Thyroid gland (tissue), 4 donors: ENCODE measurements around the gene DNAH3.
"Not testable (repeated sequence)": the region's sequence is repeated elsewhere in the genome, so short reads cannot be mapped to it uniquely, and the experiment has no call there.

Source experiments
- CTCF ChIP-seq, 6 experiments: fragments of 200-600 bp in 3 of 6; fragments of 450-650 bp in 3 of 6; sonication (generic) in 3 of 6; IDR thresholded peaks; one replicate each; pipeline ENCODE4 v1.5.1; 2016 to 2019; ENCODE audit warnings: antibody characterized with exemption in 6 of 6, mild to moderate bottlenecking in 2 of 6, inconsistent platforms in 1 of 6, moderate library complexity in 1 of 6
- POLR2A ChIP-seq, 2 donors: fragments of 450-650 bp; IDR thresholded peaks; one replicate each; pipeline ENCODE4 v1.6.1; 2017; ENCODE audit warnings: antibody characterized with exemption in 2 of 2, mild to moderate bottlenecking in 2 of 2, moderate library complexity in 1 of 2

DNA sequence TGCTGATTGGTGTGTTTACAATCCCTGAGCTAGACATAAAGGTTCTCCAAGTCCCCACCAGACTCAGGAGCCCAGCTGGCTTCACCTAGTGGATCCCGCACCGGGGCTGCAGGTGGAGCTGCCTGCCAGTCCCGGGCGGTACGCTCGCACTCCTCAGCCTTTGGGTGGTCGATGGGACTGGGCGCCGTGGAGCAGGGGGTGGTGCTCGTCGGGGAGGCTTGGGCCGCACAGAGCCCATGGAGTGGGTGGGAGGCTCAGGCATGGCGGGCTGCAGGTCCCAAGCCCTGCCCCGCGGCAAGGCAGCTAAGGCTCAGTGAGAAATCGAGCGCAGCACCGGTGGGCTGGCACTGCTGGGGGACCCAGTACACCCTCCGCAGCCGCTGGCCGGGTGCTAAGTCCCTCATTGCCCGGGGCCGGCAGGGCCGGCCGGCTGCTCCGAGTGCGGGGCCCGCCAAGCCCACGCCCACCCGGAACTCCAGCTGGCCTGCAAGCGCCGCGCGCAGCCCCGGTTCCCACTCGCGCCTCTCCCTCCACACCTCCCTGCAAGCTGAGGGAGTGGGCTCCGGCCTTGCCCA, 161.1 kb downstream of the DNAH3 start:
- TF ChIP-seq POLR2A, CTCF (IDR thresholded peaks at IDR 0.05): not testable (repeated sequence)
